Trophoblast cell (in vitro differentiated cells and primary cell): ENCODE results near the gene PLCG2.

ENCODE experiments used
- DNase-seq, 2 donors: peaks; one replicate each; pipeline ENCODE4 v3.0.0-alpha.2; 2016
- H2AFZ ChIP-seq: 2 replicates; pipeline ENCODE4 v1.6.1; 2013; ENCODE audit warnings: low read length, moderate library complexity, mild to moderate bottlenecking; ENCODE audit not compliant: insufficient read depth, poor library complexity
- H2AK5ac ChIP-seq: 2 replicates; pipeline ENCODE4 v1.6.1; 2013; ENCODE audit warnings: mild to moderate bottlenecking, low read length
- H2BK120ac ChIP-seq: 2 replicates; pipeline ENCODE4 v1.6.1; 2013; ENCODE audit warnings: low read length, mild to moderate bottlenecking, moderate library complexity; ENCODE audit not compliant: insufficient read depth, poor library complexity
- H2BK12ac ChIP-seq: 2 replicates; pipeline ENCODE4 v1.6.1; 2013; ENCODE audit warnings: mild to moderate bottlenecking, low read length, moderate library complexity
- H2BK5ac ChIP-seq: 2 replicates; pipeline ENCODE4 v1.6.1; 2013; ENCODE audit warnings: low read length, low read depth, moderate library complexity, mild to moderate bottlenecking; ENCODE audit not compliant: poor library complexity
- H3K14ac ChIP-seq: 2 replicates; pipeline ENCODE4 v1.6.1; 2013; ENCODE audit warnings: mild to moderate bottlenecking, low read length
- H3K18ac ChIP-seq: 2 replicates; pipeline ENCODE4 v1.6.1; 2013; ENCODE audit warnings: mild to moderate bottlenecking, low read length
- H3K23ac ChIP-seq: 2 replicates; pipeline ENCODE4 v1.6.1; 2013; ENCODE audit warnings: low read length
- H3K27ac ChIP-seq: 2 replicates; pipeline ENCODE4 v1.5.1; 2013; ENCODE audit warnings: low read depth, mild to moderate bottlenecking, inconsistent platforms, low read length, moderate library complexity
- H3K27me3 ChIP-seq: 2 replicates; pipeline ENCODE4 v1.6.1; 2013; ENCODE audit warnings: inconsistent platforms, mild to moderate bottlenecking, low read length, moderate library complexity; ENCODE audit not compliant: insufficient read depth
- H3K36me3 ChIP-seq, 2 experiments: 1 replicate in 1 of 2; 2 replicates in 1 of 2; pipeline ENCODE4 v1.6.1; 2013; ENCODE audit warnings: low read length in 2 of 2, mild to moderate bottlenecking in 2 of 2, moderate library complexity in 1 of 2; ENCODE audit not compliant: insufficient read depth in 2 of 2, control insufficient read depth in 1 of 2
- H3K4ac ChIP-seq: 2 replicates; pipeline ENCODE4 v1.6.1; 2013; ENCODE audit warnings: low read depth, mild to moderate bottlenecking, low read length, moderate library complexity
- H3K4me1 ChIP-seq, 2 experiments: 1 replicate in 1 of 2; 2 replicates in 1 of 2; pipeline ENCODE4 v1.6.1; 2013; ENCODE audit warnings: low read length in 2 of 2, mild to moderate bottlenecking in 2 of 2, moderate library complexity in 1 of 2; ENCODE audit not compliant: insufficient read depth in 2 of 2, control insufficient read depth in 1 of 2
- H3K4me2 ChIP-seq: 2 replicates; pipeline ENCODE4 v1.6.1; 2013; ENCODE audit warnings: inconsistent platforms, mild to moderate bottlenecking, low read length, moderate library complexity
- H3K4me3 ChIP-seq: 2 replicates; pipeline ENCODE4 v1.5.1; 2013; ENCODE audit warnings: mild to moderate bottlenecking, low read depth, low read length, inconsistent platforms
- H3K79me1 ChIP-seq: one replicate; pipeline ENCODE4 v1.6.1; 2013; ENCODE audit warnings: low read length
- H3K79me2 ChIP-seq: 2 replicates; pipeline ENCODE4 v1.6.1; 2013; ENCODE audit warnings: low read length, mild to moderate bottlenecking; ENCODE audit not compliant: control insufficient read depth, insufficient read depth, poor library complexity
- H3K9ac ChIP-seq: 2 replicates; pipeline ENCODE4 v1.6.1; 2013; ENCODE audit warnings: mild to moderate bottlenecking, low read length
- H3K9me3 ChIP-seq: 2 replicates; pipeline ENCODE4 v1.6.1; 2013; ENCODE audit warnings: low read depth, mild to moderate bottlenecking, control low read depth, inconsistent platforms, low read length; ENCODE audit not compliant: insufficient read depth
- H4K12ac ChIP-seq: 2 replicates; pipeline ENCODE4 v1.6.1; 2013; ENCODE audit warnings: low read depth, mild to moderate bottlenecking, low read length, moderate library complexity
- H4K8ac ChIP-seq: 2 replicates; pipeline ENCODE4 v1.6.1; 2013; ENCODE audit warnings: low read depth, mild to moderate bottlenecking, low read length, moderate library complexity
- H4K91ac ChIP-seq: one replicate; pipeline ENCODE4 v1.6.1; 2013; ENCODE audit warnings: low read depth, mild to moderate bottlenecking, low read length, moderate library complexity
- WGBS: extraction: QIAGEN DNeasy Blood & Tissue Kit; methylation state at CpG from one replicate; pipeline ENCODE4 v1.1.7; 2013; ENCODE audit warnings: missing lambda C conversion rate; ENCODE audit not compliant: insufficient read length, insufficient coverage; ENCODE audit errors: extremely low coverage; 5-methylcytosine and 5-hydroxymethylcytosine counted together

The PLCG2 gene

DNA sequence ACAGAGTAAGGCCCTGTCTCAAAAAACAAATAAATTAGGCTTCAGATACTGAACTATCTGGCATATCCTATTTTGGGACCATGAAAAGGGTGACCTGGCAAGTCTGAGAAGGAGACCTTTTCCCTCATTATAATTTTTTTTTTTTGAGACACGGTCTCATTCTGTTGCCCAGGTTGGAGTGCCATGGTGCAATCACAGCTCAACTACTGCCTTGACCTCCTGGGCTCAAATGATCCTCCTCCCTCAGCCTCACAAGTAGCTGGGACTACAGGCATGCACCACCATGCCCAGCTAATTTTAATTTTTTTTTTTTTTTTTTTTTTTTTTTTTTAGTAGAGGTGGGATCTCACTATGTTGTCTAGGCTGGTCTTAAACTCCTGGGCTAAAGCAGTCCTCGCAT, 37.3 kb downstream of the PLCG2 start:
- Histone ChIP-seq H3K27me3 (no peaks in the 10 kb centered on the region), H4K8ac (no peak overlapping the region), H3K4me3 (no peak overlapping the region), H3K23ac (no peak overlapping the region), H3K4me1 (peaks cover 0 to 2% of the 10 kb centered on the region in 2 experiments), H2BK5ac (no peak overlapping the region), H2AFZ (no peak overlapping the region), H3K9me3 (no peaks in the 10 kb centered on the region), H2BK12ac (no peak overlapping the region), H3K14ac (no peak overlapping the region), H4K12ac (no peak overlapping the region), H3K9ac (no peak overlapping the region), H4K91ac (no peak overlapping the region), H3K4me2 (no peak overlapping the region), H2AK5ac (no peak overlapping the region), H2BK120ac (no peak overlapping the region), H3K36me3 (no peaks in the 10 kb centered on the region), H3K18ac (no peak overlapping the region), H3K27ac (no peak overlapping the region), H3K4ac (no peak overlapping the region), H3K79me1 (no peaks in the 10 kb centered on the region), H3K79me2 (no peaks in the 10 kb centered on the region)
- DNase-seq = no peak
- no CpG with 5 or more reads among the region's 2 CpGs for WGBS

DNA sequence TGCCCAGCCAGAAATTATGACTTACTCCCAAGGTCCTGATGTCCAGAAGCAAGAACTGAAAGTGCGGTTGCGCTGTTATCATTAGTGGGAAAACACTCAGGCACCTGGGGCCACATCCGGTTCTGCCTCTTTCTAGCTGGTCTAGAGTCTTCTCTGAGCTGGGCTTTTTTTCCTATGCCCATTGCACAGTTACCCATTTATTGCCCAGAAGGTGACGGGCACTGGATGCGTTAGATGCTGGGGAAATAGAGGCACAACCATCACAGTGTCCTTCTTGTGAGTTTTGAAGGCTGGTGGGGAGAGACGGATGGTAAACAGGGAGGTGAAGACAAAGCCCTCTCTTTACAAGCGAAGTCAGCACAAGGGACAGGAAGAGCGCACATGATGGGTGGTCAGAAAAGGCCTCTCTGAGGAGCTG, 37.7 kb downstream of the PLCG2 start:
- no CpG with 5 or more reads among the region's 8 CpGs for WGBS
- H2BK12ac ChIP-seq = no peak overlapping the region
- H3K27ac ChIP-seq = no peak overlapping the region
- no peak overlapping the region for H2BK120ac ChIP-seq
- no peaks in the 10 kb centered on the region for H3K79me1 ChIP-seq
- H3K18ac ChIP-seq = no peak overlapping the region
- no peak overlapping the region for H4K12ac ChIP-seq
- no peaks in the 10 kb centered on the region for H3K27me3 ChIP-seq
- no peak overlapping the region for H3K4ac ChIP-seq
- no peak overlapping the region for H3K4me2 ChIP-seq
- peaks cover 0 to 2% of the 10 kb centered on the region in 2 experiments for H3K4me1 ChIP-seq
- DNase-seq = no peak
- H3K9ac ChIP-seq = no peak overlapping the region
- no peak overlapping the region for H3K4me3 ChIP-seq
- no peak overlapping the region for H3K23ac ChIP-seq
- H4K91ac ChIP-seq = no peak overlapping the region
- no peak overlapping the region for H2BK5ac ChIP-seq
- no peak overlapping the region for H4K8ac ChIP-seq
- no peaks in the 10 kb centered on the region for H3K9me3 ChIP-seq
- H3K79me2 ChIP-seq = no peaks in the 10 kb centered on the region
- no peak overlapping the region for H3K14ac ChIP-seq
- no peak overlapping the region for H2AFZ ChIP-seq
- H3K36me3 ChIP-seq = no peaks in the 10 kb centered on the region
- no peak overlapping the region for H2AK5ac ChIP-seq

DNA sequence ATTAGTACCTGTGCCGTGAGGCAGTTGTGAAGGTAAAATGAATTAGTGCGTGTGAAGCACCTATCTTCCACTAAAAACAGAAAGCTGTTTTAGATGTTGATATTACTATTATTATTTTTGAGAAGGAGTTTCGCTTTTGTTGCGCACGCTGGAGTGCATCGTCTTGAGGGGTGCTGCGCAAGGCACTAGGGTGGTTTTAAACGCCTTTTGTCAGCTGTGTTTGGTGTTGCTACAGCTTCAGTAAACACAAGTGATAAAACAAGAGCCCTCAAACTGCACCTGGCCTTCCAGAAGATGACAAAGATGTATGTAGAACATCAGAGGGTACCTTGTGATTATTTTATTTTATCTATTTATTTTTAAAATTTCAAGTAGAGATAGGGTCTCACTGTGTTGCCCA, 38.2 kb downstream of the PLCG2 start:
- no peak overlapping the region for H3K14ac ChIP-seq
- no CpG with 5 or more reads among the region's 8 CpGs for WGBS
- no peaks in the 10 kb centered on the region for H3K36me3 ChIP-seq
- no peak overlapping the region for H3K4ac ChIP-seq
- no peak overlapping the region for H3K9ac ChIP-seq
- no peaks in the 10 kb centered on the region for H3K79me1 ChIP-seq
- peaks cover 0 to 2% of the 10 kb centered on the region in 2 experiments for H3K4me1 ChIP-seq
- H2BK12ac ChIP-seq = no peak overlapping the region
- no peak overlapping the region for H2BK5ac ChIP-seq
- no peak overlapping the region for H3K23ac ChIP-seq
- no peak overlapping the region for H4K12ac ChIP-seq
- no peak overlapping the region for H4K91ac ChIP-seq
- H3K27ac ChIP-seq = no peak overlapping the region
- H3K79me2 ChIP-seq = no peaks in the 10 kb centered on the region
- H3K18ac ChIP-seq = no peak overlapping the region
- no peak overlapping the region for H2BK120ac ChIP-seq
- no peak overlapping the region for H4K8ac ChIP-seq
- no peak overlapping the region for H3K4me2 ChIP-seq
- no peak overlapping the region for H2AK5ac ChIP-seq
- no peaks in the 10 kb centered on the region for H3K27me3 ChIP-seq
- no peaks in the 10 kb centered on the region for H3K9me3 ChIP-seq
- H2AFZ ChIP-seq = no peak overlapping the region
- DNase-seq = no peak
- no peak overlapping the region for H3K4me3 ChIP-seq

DNA sequence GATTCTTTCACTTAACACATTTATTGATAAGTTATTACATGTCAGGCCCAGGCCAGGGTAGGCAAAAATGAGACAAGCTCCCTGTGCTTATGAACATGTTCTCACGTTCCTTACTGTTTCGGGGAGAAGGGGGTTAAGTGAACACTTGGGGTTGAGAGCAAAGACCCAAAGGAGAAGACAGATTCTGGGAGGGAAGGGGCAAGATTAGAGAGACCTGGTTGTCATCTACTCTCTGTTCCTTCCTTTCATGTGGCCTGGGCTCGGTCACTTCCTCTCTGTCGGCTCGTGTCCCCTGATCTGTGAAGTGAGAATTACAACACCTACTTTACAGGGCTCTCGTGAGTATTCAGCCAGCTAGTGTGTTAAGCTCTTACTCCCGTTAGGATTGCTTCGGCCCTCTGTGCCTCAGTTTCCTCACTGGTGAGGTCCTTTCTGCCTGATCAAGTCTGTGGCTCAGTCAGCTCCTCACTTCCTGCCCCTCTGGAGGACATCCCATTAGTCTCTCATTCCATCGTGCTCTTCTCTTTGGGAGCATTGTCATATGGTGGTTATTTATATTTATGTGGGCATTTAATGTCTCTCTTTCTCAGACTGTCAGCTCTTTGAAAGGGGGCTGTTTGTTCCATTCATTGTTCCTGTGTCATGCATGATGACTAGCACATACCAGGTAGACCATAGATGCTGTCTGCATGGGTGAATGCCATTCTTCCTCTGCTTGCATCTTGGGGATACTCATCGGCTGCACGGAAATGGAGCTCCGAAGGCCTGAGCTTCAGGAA, 38.9 kb downstream of the PLCG2 start:
- Histone ChIP-seq H4K91ac (no peak overlapping the region), H3K4me3 (no peak overlapping the region), H3K18ac (no peak overlapping the region), H4K8ac (no peak overlapping the region), H2BK120ac (no peak overlapping the region), H3K79me2 (no peaks in the 10 kb centered on the region), H2BK12ac (no peak overlapping the region), H3K23ac (no peak overlapping the region), H3K9ac (no peak overlapping the region), H3K36me3 (no peaks in the 10 kb centered on the region), H3K4ac (no peak overlapping the region), H3K79me1 (no peaks in the 10 kb centered on the region), H2AFZ (no peak overlapping the region), H3K27me3 (no peaks in the 10 kb centered on the region), H3K14ac (no peak overlapping the region), H3K4me2 (no peak overlapping the region), H2BK5ac (no peak overlapping the region), H3K4me1 (peaks cover 0 to 2% of the 10 kb centered on the region in 2 experiments), H3K27ac (no peak overlapping the region), H4K12ac (no peak overlapping the region), H2AK5ac (no peak overlapping the region), H3K9me3 (no peaks in the 10 kb centered on the region)
- WGBS = no CpG with 5 or more reads among the region's 12 CpGs
- no peak for DNase-seq
